Liver (tissue), 3 donors: ENCODE data around the gene DMD.

Source experiments
- GABPA ChIP-seq, 2 donors: IDR thresholded peaks in 1 of 2; conservative IDR thresholded peaks in 1 of 2; 2 replicates each; pipeline ENCODE4 v1.6.1; 2016; ENCODE audit warnings: antibody characterized with exemption in 2 of 2, mild to moderate bottlenecking in 1 of 2, moderate library complexity in 1 of 2
- HNF4A ChIP-seq, 2 donors: conservative IDR thresholded peaks; 2 replicates each; pipeline ENCODE4 v1.6.1; 2016; ENCODE audit warnings: antibody characterized with exemption in 2 of 2, mild to moderate bottlenecking in 2 of 2
- JUND ChIP-seq, 2 donors: IDR thresholded peaks; 2 replicates each; pipeline ENCODE4 v1.6.1; 2016; ENCODE audit warnings: antibody characterized with exemption in 2 of 2
- MAX ChIP-seq: IDR thresholded peaks from 2 replicates; pipeline ENCODE4 v1.6.1; 2016; ENCODE audit warnings: antibody characterized with exemption
- RAD21 ChIP-seq, 2 donors: IDR thresholded peaks; 2 replicates each; pipeline ENCODE4 v1.6.1; 2016; ENCODE audit warnings: antibody characterized with exemption in 2 of 2, mild to moderate bottlenecking in 2 of 2
- REST ChIP-seq: IDR thresholded peaks from 2 replicates; pipeline ENCODE4 v1.6.1; 2016; ENCODE audit warnings: antibody characterized with exemption, mild to moderate bottlenecking
- RXRA ChIP-seq, 2 donors: IDR thresholded peaks; 2 replicates each; pipeline ENCODE4 v1.6.1; 2017 to 2018; ENCODE audit warnings: antibody characterized with exemption in 2 of 2, mild to moderate bottlenecking in 1 of 2
- SP1 ChIP-seq: IDR thresholded peaks from 2 replicates; pipeline ENCODE4 v1.6.1; 2018; ENCODE audit warnings: antibody characterized with exemption, mild to moderate bottlenecking
- TAF1 ChIP-seq: conservative IDR thresholded peaks from 2 replicates; pipeline ENCODE4 v1.6.1; 2016; ENCODE audit warnings: antibody characterized with exemption, mild to moderate bottlenecking
- YY1 ChIP-seq: IDR thresholded peaks from 2 replicates; pipeline ENCODE4 v1.6.1; 2016; ENCODE audit warnings: antibody characterized with exemption, mild to moderate bottlenecking
- TF ChIP-seq, protein P1 (sequence below): fragments of 150-350 bp; IDR thresholded peaks from 2 replicates; pipeline ENCODE4 v1.5.1; 2017; ENCODE audit warnings: improper control_type of control experiment, low read depth, low read length; ENCODE audit not compliant: missing input control
- TF ChIP-seq, protein P2 (sequence below): IDR thresholded peaks from 2 replicates; pipeline ENCODE4 v1.6.1; 2016; ENCODE audit warnings: antibody characterized with exemption
- donor health status: healthy.
- donor health status: healthy.

- TF ChIP-seq, protein P1, sequence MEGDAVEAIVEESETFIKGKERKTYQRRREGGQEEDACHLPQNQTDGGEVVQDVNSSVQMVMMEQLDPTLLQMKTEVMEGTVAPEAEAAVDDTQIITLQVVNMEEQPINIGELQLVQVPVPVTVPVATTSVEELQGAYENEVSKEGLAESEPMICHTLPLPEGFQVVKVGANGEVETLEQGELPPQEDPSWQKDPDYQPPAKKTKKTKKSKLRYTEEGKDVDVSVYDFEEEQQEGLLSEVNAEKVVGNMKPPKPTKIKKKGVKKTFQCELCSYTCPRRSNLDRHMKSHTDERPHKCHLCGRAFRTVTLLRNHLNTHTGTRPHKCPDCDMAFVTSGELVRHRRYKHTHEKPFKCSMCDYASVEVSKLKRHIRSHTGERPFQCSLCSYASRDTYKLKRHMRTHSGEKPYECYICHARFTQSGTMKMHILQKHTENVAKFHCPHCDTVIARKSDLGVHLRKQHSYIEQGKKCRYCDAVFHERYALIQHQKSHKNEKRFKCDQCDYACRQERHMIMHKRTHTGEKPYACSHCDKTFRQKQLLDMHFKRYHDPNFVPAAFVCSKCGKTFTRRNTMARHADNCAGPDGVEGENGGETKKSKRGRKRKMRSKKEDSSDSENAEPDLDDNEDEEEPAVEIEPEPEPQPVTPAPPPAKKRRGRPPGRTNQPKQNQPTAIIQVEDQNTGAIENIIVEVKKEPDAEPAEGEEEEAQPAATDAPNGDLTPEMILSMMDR, result no peak
- TF ChIP-seq MAX (no peak), RAD21 (IDR thresholded peaks at IDR 0.05) (no peak), JUND (IDR thresholded peaks at IDR 0.05) (no peak), REST (no peak), TAF1 (no peak), HNF4A (conservative IDR thresholded peaks at IDR 0.05) (no peak), GABPA (IDR thresholded peaks at IDR 0.05 in 1 of 2, conservative IDR thresholded peaks at IDR 0.05 in 1 of 2) (no peak), SP1 (no peak), YY1 (no peak), RXRA (IDR thresholded peaks at IDR 0.05) (no peak)
- TF ChIP-seq, protein P2, sequence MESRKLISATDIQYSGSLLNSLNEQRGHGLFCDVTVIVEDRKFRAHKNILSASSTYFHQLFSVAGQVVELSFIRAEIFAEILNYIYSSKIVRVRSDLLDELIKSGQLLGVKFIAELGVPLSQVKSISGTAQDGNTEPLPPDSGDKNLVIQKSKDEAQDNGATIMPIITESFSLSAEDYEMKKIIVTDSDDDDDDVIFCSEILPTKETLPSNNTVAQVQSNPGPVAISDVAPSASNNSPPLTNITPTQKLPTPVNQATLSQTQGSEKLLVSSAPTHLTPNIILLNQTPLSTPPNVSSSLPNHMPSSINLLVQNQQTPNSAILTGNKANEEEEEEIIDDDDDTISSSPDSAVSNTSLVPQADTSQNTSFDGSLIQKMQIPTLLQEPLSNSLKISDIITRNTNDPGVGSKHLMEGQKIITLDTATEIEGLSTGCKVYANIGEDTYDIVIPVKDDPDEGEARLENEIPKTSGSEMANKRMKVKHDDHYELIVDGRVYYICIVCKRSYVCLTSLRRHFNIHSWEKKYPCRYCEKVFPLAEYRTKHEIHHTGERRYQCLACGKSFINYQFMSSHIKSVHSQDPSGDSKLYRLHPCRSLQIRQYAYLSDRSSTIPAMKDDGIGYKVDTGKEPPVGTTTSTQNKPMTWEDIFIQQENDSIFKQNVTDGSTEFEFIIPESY, result no peak
Measured at GRCh38 chrX:31656013-31656412, 1555.3 kb downstream of the DMD start.
